ENCODE data around the gene ARHGEF4.

The ARHGEF4 gene

GRCh38 chr2:130819608-130820278 lies 17.0 kb upstream of the ARHGEF4 start:
- DNase-seq (ENCODE audit: low spot score), result no peak

- no peak for DNase-seq (ENCODE audit: low spot score)
These were observed 16.3 kb upstream of the ARHGEF4 start for GRCh38 chr2:130820279-130820861.

GRCh38 chr2:130821867-130822266 lies 14.8 kb upstream of the ARHGEF4 start:
- no peak for DNase-seq (ENCODE audit: low spot score)

- DNase-seq (ENCODE audit: low spot score), result no peak
These were observed 13.9 kb upstream of the ARHGEF4 start for GRCh38 chr2:130822766-130823165.

- DNase-seq (ENCODE audit: low spot score), result no peak
These were observed 13.4 kb upstream of the ARHGEF4 start for GRCh38 chr2:130823171-130823885.

- no peak for DNase-seq (ENCODE audit: low spot score)
These were observed 12.7 kb upstream of the ARHGEF4 start for GRCh38 chr2:130823886-130824491.

- DNase-seq (ENCODE audit: low spot score), result peak; percentile 87
These were observed 12.1 kb upstream of the ARHGEF4 start for GRCh38 chr2:130824492-130825061.

GRCh38 chr2:130825231-130825965 lies 11.3 kb upstream of the ARHGEF4 start:
- peak; percentile 86 for DNase-seq (ENCODE audit: low spot score)

- no peak for DNase-seq (ENCODE audit: low spot score)
These were observed 10.8 kb upstream of the ARHGEF4 start for GRCh38 chr2:130825966-130826253.

- no peak for DNase-seq (ENCODE audit: low spot score)
These were observed 10.3 kb upstream of the ARHGEF4 start for GRCh38 chr2:130826419-130826818.

GRCh38 chr2:130826821-130827501 lies 9.8 kb upstream of the ARHGEF4 start:
- DNase-seq (ENCODE audit: low spot score), result no peak

GRCh38 chr2:130827502-130828251 lies 9.0 kb upstream of the ARHGEF4 start:
- no peak for DNase-seq (ENCODE audit: low spot score)

GRCh38 chr2:130828461-130828860 lies 8.3 kb upstream of the ARHGEF4 start:
- no peak for DNase-seq (ENCODE audit: low spot score)

GRCh38 chr2:130829015-130829414 lies 7.7 kb upstream of the ARHGEF4 start:
- DNase-seq (ENCODE audit: low spot score), result no peak

GRCh38 chr2:130830538-130830937 lies 6.2 kb upstream of the ARHGEF4 start:
- no peak for DNase-seq (ENCODE audit: low spot score)

- DNase-seq (ENCODE audit: low spot score), result no peak
These were observed 5.4 kb upstream of the ARHGEF4 start for GRCh38 chr2:130831356-130831755.

GRCh38 chr2:130832296-130832940 lies 4.3 kb upstream of the ARHGEF4 start:
- no peak for DNase-seq (ENCODE audit: low spot score)

GRCh38 chr2:130834091-130834930 lies 2.4 kb upstream of the ARHGEF4 start:
- DNase-seq (ENCODE audit: low spot score), result no peak

All from pons (tissue), 1 donor.